Stomach smooth muscle (tissue), 2 donors: ENCODE data around the gene PCED1A.
"Not testable (repeated sequence)": the region's sequence is repeated elsewhere in the genome, so short reads cannot be mapped to it uniquely, and the experiment has no call there.

Experiments
- H3K27ac ChIP-seq: one replicate; pipeline ENCODE4 v1.7.0; 2013; ENCODE audit warnings: mild to moderate bottlenecking, low read length, inconsistent platforms
- H3K27me3 ChIP-seq, 2 donors: one replicate each; pipeline ENCODE4 v1.7.0; 2013; ENCODE audit warnings: low read length in 2 of 2; ENCODE audit not compliant: insufficient read depth in 2 of 2, control insufficient read depth in 1 of 2
- H3K36me3 ChIP-seq, 2 donors: one replicate each; pipeline ENCODE4 v1.7.0; 2013; ENCODE audit warnings: low read length in 2 of 2; ENCODE audit not compliant: control insufficient read depth in 2 of 2, insufficient read depth in 2 of 2
- H3K4me1 ChIP-seq: one replicate; pipeline ENCODE4 v1.7.0; 2013; ENCODE audit warnings: low read length; ENCODE audit not compliant: control insufficient read depth, insufficient read depth
- H3K4me3 ChIP-seq, 2 donors: one replicate each; pipeline ENCODE4 v1.7.0; 2013; ENCODE audit warnings: low read length in 2 of 2
- H3K9ac ChIP-seq, 2 donors: one replicate each; pipeline ENCODE4 v1.7.0; 2013; ENCODE audit warnings: low read length in 2 of 2, mild to moderate bottlenecking in 1 of 2
- H3K9me3 ChIP-seq, 2 donors: one replicate each; pipeline ENCODE4 v1.7.0; 2013; ENCODE audit warnings: low read length in 2 of 2; ENCODE audit not compliant: control insufficient read depth in 2 of 2
- donor health status: healthy.
- donor health status: Pancreatic carcinoma.

Gene PCED1A

GRCh38 chr20:2839732-2840137 lies 720 bp downstream of the PCED1A start:
- H3K36me3 ChIP-seq = peaks cover 0 to 11% of the 10 kb centered on the region in 2 donors
- H3K9ac ChIP-seq = no peak overlapping the region
- no peaks in the 10 kb centered on the region for H3K9me3 ChIP-seq
- H3K4me1 ChIP-seq = peaks cover 22% of the 10 kb centered on the region
- peak overlapping the region; percentile 81 to 91 for H3K4me3 ChIP-seq
- peak overlapping the region; percentile 83 for H3K27ac ChIP-seq
- no peaks in the 10 kb centered on the region for H3K27me3 ChIP-seq

GRCh38 chr20:2838847-2839671 lies 1.4 kb downstream of the PCED1A start:
- Histone ChIP-seq H3K9me3 (no peaks in the 10 kb centered on the region), H3K36me3 (peaks cover 0 to 11% of the 10 kb centered on the region in 2 donors), H3K4me1 (peaks cover 22% of the 10 kb centered on the region), H3K4me3 (peak overlapping the region; percentile 81 to 91), H3K27ac (no peak overlapping the region), H3K27me3 (no peaks in the 10 kb centered on the region), H3K9ac (no peak overlapping the region)

- Histone ChIP-seq H3K36me3 (peaks cover 0 to 11% of the 10 kb centered on the region in 2 donors), H3K27ac (no peak overlapping the region), H3K9me3 (no peaks in the 10 kb centered on the region), H3K4me1 (peaks cover 22% of the 10 kb centered on the region), H3K27me3 (no peaks in the 10 kb centered on the region), H3K4me3 (no peak overlapping the region), H3K9ac (no peak overlapping the region)
Observed at GRCh38 chr20:2838170-2838797, 2.2 kb downstream of the PCED1A start.

GRCh38 chr20:2837221-2837960 lies 3.1 kb downstream of the PCED1A start:
- no peaks in the 10 kb centered on the region for H3K27me3 ChIP-seq
- no peak overlapping the region for H3K4me3 ChIP-seq
- H3K9ac ChIP-seq = no peak overlapping the region
- no peak overlapping the region for H3K27ac ChIP-seq
- no peaks in the 10 kb centered on the region for H3K9me3 ChIP-seq
- peaks cover 22% of the 10 kb centered on the region for H3K4me1 ChIP-seq
- H3K36me3 ChIP-seq = peaks cover 0 to 11% of the 10 kb centered on the region in 2 donors

- H3K36me3 ChIP-seq = peaks cover 0 to 11% of the 10 kb centered on the region in 2 donors
- no peak overlapping the region for H3K27ac ChIP-seq
- no peak overlapping the region for H3K4me3 ChIP-seq
- H3K9me3 ChIP-seq = no peaks in the 10 kb centered on the region
- no peaks in the 10 kb centered on the region for H3K27me3 ChIP-seq
- no peak overlapping the region for H3K9ac ChIP-seq
- peaks cover 13% of the 10 kb centered on the region for H3K4me1 ChIP-seq
Observed at GRCh38 chr20:2836035-2836434, 4.4 kb downstream of the PCED1A start.

- H3K9me3 ChIP-seq = no peaks in the 10 kb centered on the region
Observed at GRCh38 chr20:2835331-2835796, 5.1 kb downstream of the PCED1A start.

GRCh38 chr20:2834401-2835110 lies 5.9 kb downstream of the PCED1A start:
- H3K9ac ChIP-seq = no peak overlapping the region
- H3K27me3 ChIP-seq = no peaks in the 10 kb centered on the region
- H3K4me3 ChIP-seq = no peak overlapping the region
- no peak overlapping the region for H3K27ac ChIP-seq
- peaks cover 2% of the 10 kb centered on the region for H3K4me1 ChIP-seq
- peaks cover 0 to 11% of the 10 kb centered on the region in 2 donors for H3K36me3 ChIP-seq
- no peaks in the 10 kb centered on the region for H3K9me3 ChIP-seq

More at GRCh38 chr20:2835331-2835796, 5.1 kb downstream of the PCED1A start:
- H3K9ac ChIP-seq = no peak overlapping the region
- H3K4me1 ChIP-seq = peaks cover 10% of the 10 kb centered on the region
- no peaks in the 10 kb centered on the region for H3K27me3 ChIP-seq
- no peak overlapping the region for H3K4me3 ChIP-seq
- H3K36me3 ChIP-seq = peaks cover 0 to 11% of the 10 kb centered on the region in 2 donors
- H3K27ac ChIP-seq = no peak overlapping the region

- Histone ChIP-seq H3K36me3 (peaks cover 0 to 11% of the 10 kb centered on the region in 2 donors), H3K4me1 (no peaks in the 10 kb centered on the region), H3K9ac (no peak overlapping the region), H3K9me3 (no peaks in the 10 kb centered on the region), H3K4me3 (no peak overlapping the region), H3K27ac (no peak overlapping the region), H3K27me3 (peaks cover 2 to 3% of the 10 kb centered on the region in 2 donors)
Observed at GRCh38 chr20:2833761-2834160, 6.7 kb downstream of the PCED1A start.

GRCh38 chr20:2831206-2831605 lies 9.2 kb downstream of the PCED1A start:
- H3K4me1 ChIP-seq, H3K9me3 ChIP-seq, H3K27me3 ChIP-seq, H3K27ac ChIP-seq, H3K4me3 ChIP-seq, H3K36me3 ChIP-seq, H3K9ac ChIP-seq: not testable (repeated sequence)

- H3K4me3 ChIP-seq = no peak overlapping the region
- H3K9ac ChIP-seq = no peak overlapping the region
- H3K9me3 ChIP-seq = no peaks in the 10 kb centered on the region
- H3K27ac ChIP-seq = no peak overlapping the region
- no peaks in the 10 kb centered on the region for H3K36me3 ChIP-seq
- H3K4me1 ChIP-seq = no peaks in the 10 kb centered on the region
- peaks cover 3 to 5% of the 10 kb centered on the region in 2 donors for H3K27me3 ChIP-seq
Observed at GRCh38 chr20:2829376-2829775, 11.1 kb downstream of the PCED1A start.
